Astrocyte (in vitro differentiated cells and primary cell): Measurements from ENCODE around the gene FBLN1. TPM values are rescaled to one million over a fixed set of nuclear protein-coding genes. Genes with fewer than 3 reads are reported as not detected.

Experiments
- DNase-seq: peaks from one replicate; pipeline ENCODE4 v3.0.0-alpha.2; 2010; ENCODE audit warnings: low read depth
- FAIRE-seq: peaks from 2 replicates; lab custom pipeline; 2011; peaks lifted over from hg19 to GRCh38; lab: Jason Lieb, UNC
- H2AFZ ChIP-seq: 2 replicates; pipeline ENCODE4 v1.6.0; 2012; ENCODE audit warnings: low read depth, low read length, inconsistent platforms
- H3K27ac ChIP-seq: 2 replicates; pipeline ENCODE4 v1.5.1; 2011; ENCODE audit warnings: low read depth, low read length, inconsistent platforms
- H3K27me3 ChIP-seq: 2 replicates; pipeline ENCODE4 v1.6.0; 2011; ENCODE audit warnings: low read length, inconsistent platforms; ENCODE audit not compliant: insufficient read depth
- H3K36me3 ChIP-seq: 2 replicates; pipeline ENCODE4 v1.5.1; 2011; ENCODE audit warnings: low read length, inconsistent platforms; ENCODE audit not compliant: insufficient read depth
- H3K4me1 ChIP-seq: 2 replicates; pipeline ENCODE4 v1.5.1; 2011; ENCODE audit warnings: low read length, inconsistent platforms; ENCODE audit not compliant: insufficient read depth
- H3K4me2 ChIP-seq: 2 replicates; pipeline ENCODE4 v1.6.0; 2012; ENCODE audit warnings: low read length, inconsistent platforms
- H3K4me3 ChIP-seq: 2 replicates; pipeline ENCODE4 v1.5.1; 2011; ENCODE audit warnings: low read depth, mild to moderate bottlenecking, low read length, inconsistent platforms; ENCODE audit not compliant: insufficient read depth
- H3K79me2 ChIP-seq: 2 replicates; pipeline ENCODE4 v1.6.0; 2012; ENCODE audit warnings: mild to moderate bottlenecking, low read length, inconsistent platforms; ENCODE audit not compliant: insufficient read depth
- H3K9ac ChIP-seq: 2 replicates; pipeline ENCODE4 v1.6.0; 2012; ENCODE audit warnings: mild to moderate bottlenecking, low read length, inconsistent platforms
- H3K9me3 ChIP-seq: 2 replicates; pipeline ENCODE4 v1.5.1; 2012; ENCODE audit warnings: low read depth, mild to moderate bottlenecking, low read length, inconsistent platforms; ENCODE audit not compliant: insufficient read depth
- H4K20me1 ChIP-seq: 2 replicates; pipeline ENCODE4 v1.6.0; 2012; ENCODE audit warnings: low read length, inconsistent platforms; ENCODE audit not compliant: insufficient read depth
- H3K27ac Mint-ChIP-seq: one replicate; pipeline ENCODE4 v1.8.0; 2021; ENCODE audit warnings: mild to moderate bottlenecking, mixed read lengths; ENCODE audit not compliant: unreplicated experiment
- H3K27me3 Mint-ChIP-seq: one replicate; pipeline ENCODE4 v1.8.0; 2021; ENCODE audit warnings: low read depth, mixed read lengths; ENCODE audit not compliant: unreplicated experiment
- H3K36me3 Mint-ChIP-seq: one replicate; pipeline ENCODE4 v1.8.0; 2021; ENCODE audit warnings: low read depth, mixed read lengths; ENCODE audit not compliant: unreplicated experiment
- H3K4me1 Mint-ChIP-seq: one replicate; pipeline ENCODE4 v1.8.0; 2021; ENCODE audit warnings: low read depth, mixed read lengths; ENCODE audit not compliant: unreplicated experiment
- H3K4me3 Mint-ChIP-seq: one replicate; pipeline ENCODE4 v1.8.0; 2021; ENCODE audit warnings: mild to moderate bottlenecking, moderate library complexity, mixed read lengths; ENCODE audit not compliant: unreplicated experiment
- H3K9me3 Mint-ChIP-seq: one replicate; pipeline ENCODE4 v1.8.0; 2021; ENCODE audit warnings: mild to moderate bottlenecking, mixed read lengths; ENCODE audit not compliant: unreplicated experiment
- CTCF ChIP-seq: IDR thresholded peaks from 2 replicates; pipeline ENCODE4 v1.5.1; 2011; ENCODE audit warnings: low read depth, mild to moderate bottlenecking, inconsistent platforms, low read length, moderate library complexity; ENCODE audit not compliant: insufficient read depth
- EZH2 ChIP-seq: IDR thresholded peaks from 2 replicates; pipeline ENCODE4 v1.6.1; 2012; ENCODE audit warnings: mild to moderate bottlenecking, low read length, inconsistent platforms; ENCODE audit not compliant: insufficient read depth
- total RNA-seq: library from RNA; stranded (reverse); gene quantifications from 2 replicates; pipeline ENCODE4 v1.2.1, GENCODE V29; 2021

Gene FBLN1
- total RNA-seq, 1 donor from 2014 or later = 69.2 TPM

- Mint-ChIP-seq H3K9me3 (no peaks in the 10 kb centered on the region), H3K4me3 (no peak overlapping the region), H3K27me3 (peaks cover 3% of the 10 kb centered on the region), H3K36me3 (peaks cover 5% of the 10 kb centered on the region), H3K4me1 (peaks cover 13% of the 10 kb centered on the region), H3K27ac (no peak overlapping the region)
- H3K27me3 ChIP-seq = no peaks in the 10 kb centered on the region
- FAIRE-seq (no peak), DNase-seq (no peak)
- no peaks in the 10 kb centered on the region for H3K36me3 ChIP-seq
- peaks cover 13% of the 10 kb centered on the region for H3K4me1 ChIP-seq
- H3K9me3 ChIP-seq = no peaks in the 10 kb centered on the region
- TF ChIP-seq EZH2 = no peak
- TF ChIP-seq CTCF = no peak
- no peak overlapping the region for H3K4me3 ChIP-seq
- H4K20me1 ChIP-seq = no peaks in the 10 kb centered on the region
- H3K27ac ChIP-seq = no peak overlapping the region
- peaks cover 10% of the 10 kb centered on the region for H3K79me2 ChIP-seq
- H3K9ac ChIP-seq = no peak overlapping the region
- H2AFZ ChIP-seq = no peak overlapping the region
- H3K4me2 ChIP-seq = no peak overlapping the region
These were observed 19.8 kb downstream of the FBLN1 start for GRCh38 chr22:45522462-45522861.

- Mint-ChIP-seq H3K36me3 (peaks cover 9% of the 10 kb centered on the region), H3K27me3 (peaks cover 3% of the 10 kb centered on the region), H3K27ac (no peak overlapping the region), H3K9me3 (no peaks in the 10 kb centered on the region), H3K4me3 (no peak overlapping the region), H3K4me1 (peaks cover 4% of the 10 kb centered on the region)
- Histone ChIP-seq H3K4me1 (no peaks in the 10 kb centered on the region), H3K27ac (no peak overlapping the region), H3K9ac (no peak overlapping the region), H3K4me3 (no peak overlapping the region), H3K4me2 (no peak overlapping the region), H4K20me1 (no peaks in the 10 kb centered on the region), H3K36me3 (peaks cover 2% of the 10 kb centered on the region), H3K79me2 (no peaks in the 10 kb centered on the region), H3K27me3 (no peaks in the 10 kb centered on the region), H3K9me3 (no peaks in the 10 kb centered on the region), H2AFZ (no peak overlapping the region)
- TF ChIP-seq EZH2 (no peak), CTCF (no peak)
- FAIRE-seq = no peak
- no peak for DNase-seq
These were observed 21.5 kb downstream of the FBLN1 start for GRCh38 chr22:45524157-45524556.

GRCh38 chr22:45524966-45525365, 22.3 kb downstream of the FBLN1 start:
- DNase-seq (no peak), FAIRE-seq (no peak)
- H3K27ac Mint-ChIP-seq = no peak overlapping the region
- H3K4me1 Mint-ChIP-seq = peaks cover 4% of the 10 kb centered on the region
- H3K4me3 Mint-ChIP-seq = no peak overlapping the region
- Histone ChIP-seq H3K27ac (no peak overlapping the region), H2AFZ (no peak overlapping the region), H3K4me2 (no peak overlapping the region), H3K9ac (no peak overlapping the region), H3K4me1 (no peaks in the 10 kb centered on the region), H3K9me3 (no peaks in the 10 kb centered on the region), H3K27me3 (no peaks in the 10 kb centered on the region), H3K36me3 (peaks cover 2% of the 10 kb centered on the region), H4K20me1 (no peaks in the 10 kb centered on the region), H3K79me2 (no peaks in the 10 kb centered on the region), H3K4me3 (no peak overlapping the region)
- H3K27me3 Mint-ChIP-seq = peaks cover 3% of the 10 kb centered on the region
- no peak for TF ChIP-seq EZH2
- TF ChIP-seq CTCF = no peak
- H3K9me3 Mint-ChIP-seq = no peaks in the 10 kb centered on the region
- H3K36me3 Mint-ChIP-seq = peaks cover 9% of the 10 kb centered on the region
